ENCODE measurements around the gene ZNF620. TPM values are rescaled to one million over a fixed set of nuclear protein-coding genes. Genes with fewer than 3 reads are reported as not detected.

Gene ZNF620
- total and polyA plus RNA-seq, 2 experiments from 2014 or later, result 0.32 to 0.86 TPM

- Histone ChIP-seq H3K4me2 (ENCODE audit: unreplicated experiment) (no peak overlapping the region), H3K4me1 (ENCODE audit: insufficient read depth) (peaks cover 6% of the 10 kb centered on the region; the same call in 1 of the 2 replicates), H3K36me3 (ENCODE audit: low read depth) (peaks cover 43% of the 10 kb centered on the region), H3K27me3 (replicated peaks; ENCODE audit: insufficient read depth) (no peaks in the 10 kb centered on the region), H3K27ac (no peak overlapping the region), H3K9ac (no peak overlapping the region), H3K4me3 (no peak overlapping the region), H3F3A (ENCODE audit: insufficient read depth) (peaks cover 65% of the 10 kb centered on the region), H3K9me3 (ENCODE audit: low read depth) (no peaks in the 10 kb centered on the region), H2AFZ (no peak overlapping the region), H4K20me1 (ENCODE audit: insufficient read depth) (no peaks in the 10 kb centered on the region), H3K9me2 (ENCODE audit: insufficient read depth) (no peaks in the 10 kb centered on the region), H3K79me2 (ENCODE audit: insufficient read depth) (peaks cover 21% of the 10 kb centered on the region)
- TF ChIP-seq EZH2phosphoT487 (IDR thresholded peaks at IDR 0.05; ENCODE audit: insufficient read depth, low read depth) (no peak), EZH2 (IDR thresholded peaks at IDR 0.05; ENCODE audit: insufficient read depth, poor library complexity, severe bottlenecking) (no peak)
- 76 to 81% methylated on average over 9 of the region's 9 CpGs for WGBS, 2 experiments (ENCODE audit: low coverage in 1 of 2, low lambda C conversion rate in 2 of 2, missing lambda C conversion rate in 2 of 2)
- no peak for DNase-seq
- in situ Hi-C loops (cut with MboI), result no loop called here
Measured at GRCh38 chr3:40464339-40465110, 41.3 kb upstream of the ZNF620 start.

- Histone ChIP-seq H3K9ac (no peak overlapping the region), H3K79me2 (ENCODE audit: insufficient read depth) (peaks cover 15% of the 10 kb centered on the region), H3K27me3 (replicated peaks; ENCODE audit: insufficient read depth) (no peaks in the 10 kb centered on the region), H3K4me3 (no peak overlapping the region), H3K4me1 (ENCODE audit: insufficient read depth) (peaks cover 3% of the 10 kb centered on the region; the same call in 1 of the 2 replicates), H2AFZ (no peak overlapping the region), H3K36me3 (ENCODE audit: low read depth) (peaks cover 38% of the 10 kb centered on the region), H3K9me3 (ENCODE audit: low read depth) (no peaks in the 10 kb centered on the region), H3K27ac (no peak overlapping the region), H4K20me1 (ENCODE audit: insufficient read depth) (no peaks in the 10 kb centered on the region), H3K9me2 (ENCODE audit: insufficient read depth) (no peaks in the 10 kb centered on the region), H3K4me2 (ENCODE audit: unreplicated experiment) (no peak overlapping the region), H3F3A (ENCODE audit: insufficient read depth) (peaks cover 61% of the 10 kb centered on the region)
- DNase-seq, result no peak
- 87 to 89% methylated on average over 4 of the region's 4 CpGs for WGBS, 2 experiments (ENCODE audit: low coverage in 1 of 2, low lambda C conversion rate in 2 of 2, missing lambda C conversion rate in 2 of 2)
- TF ChIP-seq EZH2 (IDR thresholded peaks at IDR 0.05; ENCODE audit: insufficient read depth, poor library complexity, severe bottlenecking) (no peak), EZH2phosphoT487 (IDR thresholded peaks at IDR 0.05; ENCODE audit: insufficient read depth, low read depth) (no peak)
- in situ Hi-C loops (cut with MboI), result no loop called here
Measured at GRCh38 chr3:40465111-40465407, 40.8 kb upstream of the ZNF620 start.

GRCh38 chr3:40465456-40465855, 40.4 kb upstream of the ZNF620 start:
- Histone ChIP-seq H3K4me2 (ENCODE audit: unreplicated experiment) (no peak overlapping the region), H2AFZ (no peak overlapping the region), H3K4me3 (no peak overlapping the region), H3K9ac (no peak overlapping the region), H3K27me3 (replicated peaks; ENCODE audit: insufficient read depth) (no peaks in the 10 kb centered on the region), H4K20me1 (ENCODE audit: insufficient read depth) (no peaks in the 10 kb centered on the region), H3K79me2 (ENCODE audit: insufficient read depth) (peaks cover 11% of the 10 kb centered on the region), H3K9me3 (ENCODE audit: low read depth) (no peaks in the 10 kb centered on the region), H3F3A (ENCODE audit: insufficient read depth) (peaks cover 57% of the 10 kb centered on the region), H3K36me3 (ENCODE audit: low read depth) (peaks cover 34% of the 10 kb centered on the region), H3K4me1 (ENCODE audit: insufficient read depth) (no peaks in the 10 kb centered on the region), H3K9me2 (ENCODE audit: insufficient read depth) (no peaks in the 10 kb centered on the region), H3K27ac (no peak overlapping the region)
- in situ Hi-C loops (cut with MboI), result no loop called here
- DNase-seq, result no peak
- WGBS, 2 experiments (ENCODE audit: low coverage in 1 of 2, low lambda C conversion rate in 2 of 2, missing lambda C conversion rate in 2 of 2), result 79 to 88% methylated on average over 2 of the region's 2 CpGs
- TF ChIP-seq EZH2 (IDR thresholded peaks at IDR 0.05; ENCODE audit: insufficient read depth, poor library complexity, severe bottlenecking) (no peak), EZH2phosphoT487 (IDR thresholded peaks at IDR 0.05; ENCODE audit: insufficient read depth, low read depth) (no peak)

GRCh38 chr3:40468018-40468417, 37.8 kb upstream of the ZNF620 start:
- H3K9ac ChIP-seq, result no peak overlapping the region
- no peaks in the 10 kb centered on the region for H3K4me1 ChIP-seq (ENCODE audit: insufficient read depth)
- no peaks in the 10 kb centered on the region for H3K27me3 ChIP-seq (replicated peaks; ENCODE audit: insufficient read depth)
- H3K4me2 ChIP-seq (ENCODE audit: unreplicated experiment), result no peak overlapping the region
- peaks cover 37% of the 10 kb centered on the region for H3F3A ChIP-seq (ENCODE audit: insufficient read depth)
- H2AFZ ChIP-seq, result no peak overlapping the region
- H3K79me2 ChIP-seq (ENCODE audit: insufficient read depth), result no peaks in the 10 kb centered on the region
- in situ Hi-C loops (cut with MboI), result no loop called here
- no peak for TF ChIP-seq EZH2phosphoT487 (IDR thresholded peaks at IDR 0.05; ENCODE audit: insufficient read depth, low read depth)
- TF ChIP-seq EZH2 (IDR thresholded peaks at IDR 0.05; ENCODE audit: insufficient read depth, poor library complexity, severe bottlenecking), result no peak
- H3K4me3 ChIP-seq, result no peak overlapping the region
- no peak overlapping the region for H3K27ac ChIP-seq
- H3K9me2 ChIP-seq (ENCODE audit: insufficient read depth), result no peaks in the 10 kb centered on the region
- WGBS, 2 experiments (ENCODE audit: low coverage in 1 of 2, low lambda C conversion rate in 2 of 2, missing lambda C conversion rate in 2 of 2), result 82 to 83% methylated on average over 4 of the region's 4 CpGs
- no peaks in the 10 kb centered on the region for H4K20me1 ChIP-seq (ENCODE audit: insufficient read depth)
- no peaks in the 10 kb centered on the region for H3K9me3 ChIP-seq (ENCODE audit: low read depth)
- no peak for DNase-seq
- H3K36me3 ChIP-seq (ENCODE audit: low read depth), result peaks cover 14% of the 10 kb centered on the region

Measured in GM23248 (cell line).